NCI-H526 (cell line): ENCODE results near the gene TAL1.

ENCODE experiments used
- DNase-seq, 2 experiments: peaks; one replicate each; lab custom pipeline; 2025; lab: John Stamatoyannopoulos, UW

The TAL1 gene

DNA sequence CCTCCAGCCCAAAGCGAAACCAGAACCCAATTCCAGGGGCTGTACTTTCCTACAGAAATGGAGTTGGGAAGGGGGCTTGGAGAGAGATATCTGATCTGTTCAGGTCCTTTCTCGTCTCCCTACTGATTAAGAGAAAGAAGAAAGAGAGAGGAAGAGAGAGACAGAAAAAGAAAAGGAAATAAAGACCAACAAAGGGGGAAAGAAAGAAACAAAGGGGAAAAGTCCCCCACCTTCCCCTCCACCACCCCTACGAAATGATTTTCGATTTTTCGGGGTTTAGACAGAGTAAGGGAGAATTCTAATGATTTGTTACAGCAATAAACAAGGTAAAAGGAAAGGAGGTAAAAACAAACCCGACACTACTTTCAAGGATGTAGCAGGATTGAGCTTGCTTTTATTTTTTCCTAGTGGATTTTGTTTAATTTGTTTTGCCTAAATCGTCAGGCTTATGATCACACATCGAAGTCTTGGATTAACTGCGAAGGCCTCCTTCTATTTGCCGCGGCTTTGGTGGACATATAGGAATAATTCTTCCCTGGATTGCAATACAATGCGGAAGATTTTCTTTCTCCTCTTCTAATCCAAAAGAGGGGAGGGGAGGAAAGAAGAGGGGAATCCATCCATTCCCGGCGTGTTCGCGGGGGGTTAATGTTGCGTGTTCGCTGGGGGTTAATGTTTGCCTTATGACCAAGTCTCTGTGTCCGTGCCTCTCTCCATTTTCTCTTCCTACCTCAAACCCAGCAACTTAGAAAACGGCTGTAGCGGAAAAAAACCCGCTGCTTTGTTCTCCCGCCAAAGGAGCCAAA is 1.9 kb downstream of the TAL1 start:
- no peak for DNase-seq

DNA sequence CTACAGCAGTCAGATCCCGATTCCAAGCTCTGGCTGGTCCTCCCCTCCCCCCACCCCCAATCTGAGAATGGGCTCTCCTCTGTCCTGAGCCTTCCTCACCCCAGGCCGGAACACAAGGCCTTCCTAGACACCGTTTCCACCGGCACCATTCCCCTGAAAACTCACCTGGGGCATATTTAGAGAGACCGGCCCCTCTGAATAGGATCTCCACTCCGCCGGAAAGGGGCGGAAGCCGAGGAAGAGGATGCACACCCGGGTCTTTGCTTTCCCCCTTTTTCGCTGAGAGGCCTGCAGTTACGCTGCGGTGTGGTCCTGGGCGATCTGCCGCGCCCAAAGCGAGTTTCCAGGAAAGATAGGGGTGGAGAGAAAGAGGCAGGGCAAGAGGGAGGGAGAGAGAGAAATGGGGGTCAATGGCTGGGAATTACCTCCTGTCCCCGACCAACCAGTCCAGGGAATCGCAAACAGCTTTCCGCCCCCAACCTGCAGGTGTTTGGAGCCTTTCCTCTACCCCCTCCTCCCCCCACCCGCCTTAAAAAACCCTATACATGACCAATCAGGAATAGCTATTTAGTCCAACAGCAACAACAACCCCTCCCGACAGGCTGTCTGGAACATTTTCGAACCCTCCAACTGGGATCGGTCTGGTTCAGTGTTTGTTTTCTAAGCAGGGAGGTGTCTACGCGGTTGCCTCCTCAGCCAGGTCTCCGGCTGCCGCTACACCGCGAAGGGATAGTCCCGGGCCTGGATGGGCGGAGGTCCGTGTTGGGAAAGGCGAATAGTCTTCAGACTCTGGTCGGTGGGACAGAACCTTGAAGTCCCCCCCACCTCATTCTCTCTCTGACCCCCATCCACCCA is 2.8 kb downstream of the TAL1 start:
- DNase-seq: peak in 1 of 2 experiments; percentile 13

DNA sequence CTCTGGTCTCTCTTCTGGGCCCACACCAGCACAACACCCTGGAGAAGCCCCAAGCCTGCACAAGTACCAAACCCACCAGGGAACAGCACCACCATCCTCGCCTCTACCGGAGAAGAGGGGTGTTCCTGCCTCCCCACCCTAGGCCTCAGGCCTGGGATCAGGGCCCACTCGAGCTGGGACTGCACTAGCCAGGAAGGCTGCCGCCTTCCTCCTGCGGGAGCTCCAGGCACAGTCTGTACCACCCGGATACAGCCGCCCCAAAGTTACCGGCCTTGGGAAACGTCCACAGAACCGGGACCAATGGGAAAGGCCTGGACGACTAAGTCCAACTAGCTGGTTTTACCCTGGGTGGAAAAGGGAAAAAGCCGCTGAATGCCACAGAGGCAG is 3.4 kb downstream of the TAL1 start:
- DNase-seq: no peak

DNA sequence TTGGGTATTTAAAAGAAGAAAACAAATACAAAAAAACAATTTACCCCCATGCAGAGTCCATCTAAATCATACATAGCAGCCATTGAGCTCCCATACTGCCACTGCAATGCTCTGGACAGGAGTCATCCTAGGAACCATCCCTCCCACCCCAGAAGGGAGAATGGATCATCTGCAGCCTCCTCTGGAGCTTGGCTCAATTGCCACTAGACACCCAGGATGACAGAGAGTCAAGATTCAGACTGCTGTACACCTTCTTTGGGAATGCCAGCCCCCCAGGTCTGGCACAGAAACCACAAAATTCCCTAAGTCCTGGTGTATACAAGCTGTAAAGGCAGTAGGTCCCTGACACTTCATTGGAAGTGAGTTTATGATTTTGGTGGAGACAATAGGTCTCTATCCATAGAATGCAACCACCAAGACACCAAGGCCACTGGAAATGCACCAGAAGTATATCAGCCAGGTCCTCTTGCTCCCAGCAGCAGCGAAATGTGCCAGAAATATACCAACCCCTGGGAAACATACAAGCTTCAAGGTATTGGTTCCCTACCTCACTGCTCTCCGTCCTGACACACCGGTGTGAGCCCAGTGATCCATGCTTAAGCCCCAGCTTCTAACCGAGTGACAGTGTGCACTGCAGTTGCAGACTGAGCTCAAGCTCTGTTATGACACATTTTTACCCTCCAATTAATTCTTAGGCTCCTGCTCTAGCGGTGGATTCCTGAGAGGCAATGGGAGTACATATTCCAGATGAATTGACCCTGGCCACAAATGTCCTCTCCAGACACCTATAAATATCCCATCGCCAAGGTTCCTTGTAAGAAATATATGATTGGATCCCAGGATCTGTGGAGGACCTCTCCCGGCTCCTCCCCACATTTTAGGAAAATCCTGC is 4.4 kb downstream of the TAL1 start:
- DNase-seq: no peak

DNA sequence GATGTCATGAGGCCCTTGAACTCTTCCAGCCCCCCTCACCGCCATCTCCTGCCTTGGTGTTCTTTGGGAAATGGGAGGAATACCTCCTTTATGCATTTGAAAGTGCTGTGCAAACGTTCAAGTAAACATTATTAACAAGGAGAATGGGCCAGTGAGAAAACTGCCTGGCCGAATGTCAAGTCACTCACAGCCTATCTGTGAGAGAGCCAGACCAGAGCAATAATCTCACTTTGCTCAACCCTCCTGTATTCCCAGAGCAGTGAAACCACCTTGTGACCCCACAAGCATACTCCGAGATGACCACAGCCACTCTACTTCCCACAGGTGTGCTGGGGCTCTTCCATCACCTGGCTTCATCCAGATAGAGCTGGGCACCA is 5.2 kb downstream of the TAL1 start:
- DNase-seq: no peak

DNA sequence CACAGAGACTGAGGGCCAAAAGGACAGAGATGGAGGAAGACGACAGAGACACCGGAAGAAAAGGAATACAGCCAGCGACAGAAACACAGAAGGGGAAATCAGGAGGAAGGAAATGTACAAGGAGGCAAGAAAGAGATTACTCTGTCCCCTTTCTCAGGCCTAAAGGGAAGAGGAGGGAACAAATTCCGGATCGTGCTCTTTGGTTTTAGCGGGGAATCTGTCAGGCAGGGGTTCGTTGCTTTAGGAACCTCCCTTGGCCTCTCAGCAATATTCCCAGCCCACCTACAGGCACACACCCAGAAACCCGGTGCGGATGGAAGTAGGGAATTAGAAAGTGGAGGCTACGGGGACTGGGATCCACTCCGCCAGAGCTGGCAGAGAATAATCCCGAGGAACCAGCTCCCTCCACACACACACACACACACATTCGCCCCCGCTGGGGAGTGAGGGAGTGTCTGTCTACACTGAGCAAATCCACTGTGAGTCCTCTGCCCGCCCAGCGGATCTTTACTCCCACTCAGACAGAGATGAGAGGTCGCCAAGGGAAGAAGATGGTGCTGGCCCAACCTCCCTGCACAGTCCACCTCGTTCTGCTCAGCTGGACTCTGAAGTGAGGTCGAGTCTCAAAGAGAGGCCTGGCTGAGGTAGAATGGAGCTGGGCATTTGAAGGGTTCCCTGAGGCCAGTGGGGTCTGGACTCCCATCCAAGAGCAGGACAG is 5.7 kb downstream of the TAL1 start:
- no peak for DNase-seq

DNA sequence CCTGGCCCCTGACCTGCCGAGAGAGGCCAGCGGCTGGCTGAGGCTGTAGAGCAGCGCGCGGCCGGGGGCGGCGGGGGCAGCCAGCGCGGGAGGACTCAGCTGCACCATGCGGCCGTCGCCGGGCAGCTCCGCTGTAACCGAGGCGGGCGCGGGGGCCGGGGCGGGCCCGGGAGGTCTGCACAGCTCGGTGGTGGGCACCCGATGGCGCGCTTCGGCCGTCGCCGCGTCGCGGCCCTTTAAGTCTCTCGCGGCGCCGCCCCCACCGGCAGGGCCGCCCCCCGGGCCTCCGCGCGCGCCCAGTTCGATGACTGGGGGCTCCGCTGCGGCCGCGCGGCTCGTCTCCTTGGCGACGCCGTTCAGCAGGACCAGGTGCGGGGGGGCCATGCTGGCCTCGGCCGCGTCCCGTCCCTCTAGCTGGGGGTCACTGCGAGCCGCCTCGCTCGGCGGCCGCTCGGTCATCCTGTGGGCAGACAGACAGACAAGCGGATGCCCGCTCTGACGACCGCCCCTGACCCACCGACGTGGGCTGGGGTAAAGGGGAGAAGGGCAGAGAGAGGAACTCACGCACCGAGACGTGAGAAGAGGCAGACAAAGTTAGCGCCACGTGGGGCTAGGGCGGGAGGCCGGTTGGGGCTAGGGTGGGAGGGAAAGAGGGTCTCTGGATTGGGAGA is 6.5 kb downstream of the TAL1 start:
- DNase-seq: peak in 1 of 2 experiments; percentile 26

DNA sequence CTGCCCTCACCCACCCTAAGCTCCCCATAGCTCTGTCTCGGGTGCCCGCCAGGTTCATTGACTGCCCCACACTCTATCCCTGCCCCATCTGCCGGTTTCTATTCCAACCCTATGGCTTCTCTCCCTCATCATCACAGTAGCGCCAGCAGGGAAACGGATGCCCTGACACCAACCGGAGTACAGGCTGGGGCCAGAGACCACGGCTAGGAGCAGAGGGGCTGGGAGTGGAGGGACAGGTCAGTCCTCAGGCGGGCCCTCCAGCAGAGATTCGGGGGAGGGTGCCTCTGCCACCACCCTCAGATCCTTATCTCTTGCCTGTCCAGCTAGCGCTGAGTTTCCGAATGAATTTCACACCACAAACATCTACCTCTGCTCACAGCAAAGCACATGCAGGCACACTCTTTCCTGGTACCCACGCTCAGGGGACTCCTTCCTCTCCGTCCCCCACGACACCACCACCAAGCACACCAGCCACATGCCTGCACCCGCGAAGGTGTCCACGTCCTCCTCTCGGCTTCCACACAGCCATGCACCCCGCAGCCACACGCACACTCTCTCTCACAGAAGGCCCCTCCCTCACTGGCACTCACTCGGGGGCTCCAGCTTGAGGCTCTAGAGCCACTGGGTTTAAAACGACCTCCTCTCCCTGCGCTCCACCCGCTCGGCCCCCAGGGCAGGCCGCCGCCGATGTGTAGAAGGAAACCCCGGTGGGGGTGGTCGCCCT is 7.2 kb downstream of the TAL1 start:
- DNase-seq: peak in 1 of 2 experiments; percentile 19

DNA sequence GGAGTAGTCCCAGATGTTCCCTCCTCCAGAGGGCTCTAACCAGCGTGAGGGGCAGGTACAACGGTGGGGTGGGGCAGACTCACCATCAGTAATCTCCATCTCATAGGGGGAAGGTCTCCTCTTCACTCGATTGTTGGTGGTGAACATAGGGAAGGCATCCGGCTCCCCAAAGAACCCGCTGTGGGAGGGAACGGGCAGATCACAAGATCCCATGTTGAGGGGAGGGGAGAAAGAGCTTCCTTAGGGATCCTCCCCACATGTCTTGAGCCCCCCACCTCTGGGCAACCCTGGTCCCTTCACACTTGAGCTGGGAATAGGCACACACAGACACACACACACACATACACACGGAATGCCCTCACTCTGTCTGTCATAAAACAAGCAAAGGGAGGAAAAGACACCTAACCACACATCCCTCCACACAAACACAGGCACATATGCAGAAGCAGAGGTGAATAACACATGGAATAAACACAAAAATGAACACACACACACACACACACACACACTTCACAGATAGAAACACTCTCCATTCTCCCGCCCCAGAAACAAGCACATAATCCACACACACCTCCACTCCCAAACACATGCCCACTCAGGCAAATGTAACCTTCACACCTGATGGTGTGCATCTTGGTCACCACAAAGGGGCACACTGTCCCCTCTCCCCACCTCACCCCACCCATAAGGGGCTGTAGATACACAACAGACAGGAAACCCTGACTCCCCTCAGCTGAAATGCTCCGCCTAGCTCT is 7.9 kb downstream of the TAL1 start:
- DNase-seq: no peak

DNA sequence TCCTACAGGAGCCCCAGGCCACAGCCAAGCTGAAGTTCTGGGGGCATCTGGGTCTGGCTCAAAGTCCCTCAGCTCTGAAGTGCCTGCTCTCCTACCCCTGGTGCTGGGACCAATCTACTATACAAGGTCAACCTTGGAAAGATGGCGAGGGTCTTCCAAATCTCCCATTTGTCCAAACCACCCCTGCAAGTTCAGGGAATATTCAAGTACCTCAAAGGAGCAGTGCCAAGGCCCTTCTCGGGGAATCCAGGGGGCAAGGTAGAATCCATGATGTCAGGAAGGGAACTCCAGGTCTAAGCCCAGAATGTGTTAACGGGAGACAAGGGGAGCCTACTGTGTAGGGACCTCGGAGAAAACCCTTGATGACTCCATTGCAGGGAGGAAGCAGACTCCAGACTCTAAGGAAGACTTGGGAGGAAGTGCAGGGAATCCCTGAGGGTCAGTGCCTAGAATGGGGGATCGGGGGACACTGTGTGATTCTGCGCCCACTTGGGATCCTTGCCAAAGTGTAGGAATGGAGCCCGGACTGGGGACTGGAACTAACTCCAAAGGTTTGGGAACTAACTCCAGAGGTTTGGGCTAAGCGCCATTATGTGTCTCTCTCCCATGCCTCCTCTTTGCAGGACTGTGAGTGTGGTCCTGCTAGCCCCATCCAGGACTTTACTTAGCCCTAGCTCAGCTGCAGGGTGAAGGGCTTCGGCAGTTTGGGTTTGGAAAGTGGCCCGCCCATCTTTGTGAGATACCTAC is 8.7 kb downstream of the TAL1 start:
- no peak for DNase-seq

DNA sequence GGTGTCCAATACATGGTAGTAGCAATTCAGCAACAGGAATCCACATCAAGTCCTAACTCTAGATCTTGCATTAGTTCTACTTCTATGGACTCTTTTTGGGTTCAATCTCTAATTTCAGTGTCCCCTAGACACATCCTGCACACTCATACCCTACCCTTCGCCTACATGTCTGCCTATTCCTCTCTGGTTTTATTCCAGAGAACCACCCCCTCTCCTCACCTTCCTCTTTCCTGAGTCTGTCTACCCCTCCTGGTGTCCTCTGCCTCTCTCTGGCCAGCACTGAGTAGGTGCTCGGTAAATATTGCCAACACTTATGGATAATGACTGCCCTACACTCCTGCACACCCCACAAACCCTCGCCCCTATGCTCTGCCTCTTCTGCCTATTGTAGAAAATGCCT is 9.5 kb downstream of the TAL1 start:
- DNase-seq: no peak

DNA sequence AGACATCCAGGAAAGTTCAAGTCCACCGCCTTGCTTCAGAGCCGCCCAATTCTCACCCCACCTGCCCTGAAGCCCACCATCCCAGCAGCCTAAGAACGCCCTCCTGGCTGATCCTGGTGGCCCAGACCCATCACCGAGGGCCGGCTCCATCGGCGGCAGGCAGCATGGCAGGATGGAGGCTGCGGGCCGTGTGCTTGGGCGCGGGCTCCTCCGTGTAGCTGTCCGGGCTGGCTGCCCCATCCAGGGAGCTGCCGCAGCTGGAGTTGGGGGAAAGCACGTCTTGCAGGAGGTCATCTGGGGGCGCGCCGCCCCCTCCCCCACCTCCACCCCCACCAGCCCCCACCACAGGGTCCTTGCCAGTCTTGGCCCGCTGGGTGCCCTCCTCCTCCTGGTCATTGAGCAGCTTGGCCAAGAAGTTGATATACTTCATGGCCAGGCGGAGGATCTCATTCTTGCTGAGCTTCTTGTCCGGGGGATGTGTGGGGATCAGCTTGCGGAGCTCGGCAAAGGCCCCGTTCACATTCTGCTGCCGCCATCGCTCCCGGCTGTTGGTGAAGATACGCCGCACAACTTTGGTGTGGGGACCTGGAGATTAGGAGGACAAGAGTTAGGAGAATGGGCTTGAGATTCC is 12.3 kb downstream of the TAL1 start:
- DNase-seq: no peak

DNA sequence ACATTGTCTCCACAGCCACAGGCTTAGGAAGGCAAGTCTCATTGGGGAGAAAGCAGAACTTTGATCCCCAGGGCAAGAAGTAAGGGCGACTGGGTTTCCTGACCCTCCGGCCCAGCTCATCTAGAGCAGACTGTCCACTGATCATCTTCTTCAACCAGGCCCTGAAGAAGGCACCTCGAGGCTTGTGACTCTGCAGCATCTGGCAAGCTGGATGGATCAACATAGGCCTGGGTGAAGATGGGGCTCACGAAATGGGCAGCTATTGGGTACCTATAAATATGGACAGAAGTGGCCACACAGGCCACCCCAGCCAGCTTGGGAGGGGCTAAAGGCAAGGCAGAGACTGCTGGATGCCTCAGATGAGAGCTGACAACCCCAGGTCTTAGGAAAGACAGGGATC is 13.0 kb downstream of the TAL1 start:
- no peak for DNase-seq

DNA sequence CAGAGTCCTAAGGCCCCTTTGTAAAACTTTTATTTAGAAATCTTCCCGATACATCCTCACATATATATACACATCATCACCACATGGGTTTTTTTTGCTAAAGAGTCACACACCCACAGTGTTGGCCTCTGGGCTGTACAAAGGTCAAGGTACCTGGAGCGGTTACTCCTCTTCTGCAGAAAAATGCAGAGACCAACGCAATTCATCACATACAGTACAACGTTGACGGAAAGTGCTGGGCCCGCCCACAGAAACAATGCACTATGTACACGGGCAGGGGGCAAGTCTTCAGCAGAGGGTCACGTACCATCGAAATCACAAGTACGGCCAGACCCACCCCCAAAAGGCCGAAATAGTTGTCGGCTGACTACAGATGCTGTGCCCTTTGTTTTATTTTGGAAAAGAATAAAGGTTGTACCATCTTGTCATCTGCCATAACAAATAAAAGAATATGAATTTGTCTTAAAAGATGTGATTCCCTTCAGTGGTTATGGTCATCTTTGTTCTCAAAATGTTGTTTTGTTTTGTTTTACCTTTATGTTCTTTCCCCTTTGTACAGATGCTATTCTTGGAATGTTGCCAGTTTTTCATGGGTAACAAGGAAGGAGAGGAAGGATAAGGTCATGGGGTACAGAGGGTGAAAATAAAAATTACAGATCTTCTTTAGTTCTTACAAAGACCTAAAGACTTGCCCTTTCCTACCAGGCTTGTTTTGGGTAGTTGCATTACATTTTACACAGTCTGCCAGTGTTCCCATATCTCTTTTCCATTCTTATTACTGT is 15.6 kb downstream of the TAL1 start:
- no peak for DNase-seq

DNA sequence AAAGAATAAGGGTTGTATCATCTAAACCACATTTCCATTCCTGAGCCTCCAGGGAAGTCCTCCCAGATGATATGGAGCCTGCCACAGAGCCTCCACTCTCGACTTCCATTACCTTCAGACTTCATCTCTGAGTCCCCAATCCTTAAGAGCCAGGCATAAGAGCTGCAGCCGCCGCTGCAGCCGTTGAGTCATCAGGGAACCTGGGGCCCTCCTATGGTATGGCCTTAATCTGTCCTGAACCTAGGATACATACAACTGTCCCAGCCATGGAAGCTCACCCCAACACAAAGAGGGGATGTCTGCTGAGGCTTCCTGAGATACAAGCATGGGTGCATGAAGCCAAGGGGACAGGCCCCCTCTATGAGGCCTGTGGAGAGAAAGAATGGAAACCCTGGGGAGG is 16.3 kb downstream of the TAL1 start:
- DNase-seq: no peak

DNA sequence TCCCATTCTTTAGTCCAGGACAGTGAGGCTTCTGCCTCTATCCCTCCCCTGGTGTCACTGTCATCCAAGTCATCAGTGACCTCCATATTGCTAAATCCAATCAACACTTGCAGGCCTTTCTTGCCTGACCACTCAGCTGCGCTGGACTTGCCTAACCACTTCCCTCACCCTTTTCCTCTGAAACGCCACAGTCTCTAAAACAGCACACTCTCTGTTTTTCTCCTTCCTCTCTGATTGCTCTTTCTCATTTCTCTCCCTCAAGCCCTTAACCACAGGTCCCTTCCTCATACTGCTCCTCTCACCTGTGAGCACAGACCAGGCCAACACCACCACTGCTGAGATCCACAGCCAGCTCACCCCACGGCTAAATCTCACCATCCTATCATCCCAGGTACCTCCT is 17.5 kb downstream of the TAL1 start:
- DNase-seq: no peak

DNA sequence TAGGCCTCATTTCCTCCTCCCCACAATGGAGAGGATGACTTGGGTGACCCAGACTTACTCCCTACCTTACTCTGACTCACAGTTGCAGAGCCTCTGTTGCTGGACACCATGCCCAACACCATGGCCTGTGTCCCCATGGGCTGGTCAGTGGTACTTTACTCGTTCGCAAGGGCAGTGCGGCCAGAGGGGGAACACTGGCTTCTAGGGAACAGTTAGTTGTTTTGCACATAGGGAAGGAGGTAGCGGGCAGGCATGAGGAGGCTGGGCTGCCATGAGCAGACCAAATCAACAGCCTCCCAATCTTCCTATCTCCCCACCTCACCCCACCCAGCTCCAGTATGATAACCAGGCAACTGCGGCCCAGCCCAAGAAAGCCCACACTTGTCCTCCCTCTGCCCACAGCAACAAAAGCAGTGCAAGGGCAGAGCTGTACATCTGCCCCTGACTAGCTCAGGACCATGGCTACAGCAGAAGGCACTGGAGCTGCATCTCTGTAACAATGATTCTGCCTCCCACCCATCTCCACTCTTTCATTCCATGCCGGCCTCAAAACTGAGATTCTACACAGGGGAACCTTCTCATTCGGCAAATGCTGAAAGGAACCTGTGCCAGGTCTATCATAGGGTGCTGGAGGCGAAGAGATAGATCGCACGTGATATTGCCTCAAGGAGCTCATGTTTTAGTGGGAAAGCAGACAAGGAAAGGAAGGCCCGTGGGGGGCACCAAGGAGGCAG is 18.6 kb downstream of the TAL1 start:
- DNase-seq: no peak
